K562 (cell line): Measurements from ENCODE around the gene BBX. TPM values are rescaled to one million over a fixed set of nuclear protein-coding genes. Genes with fewer than 3 reads are reported as not detected.

Experiments
- MGA ChIP-seq: fragments of 450-650 bp; IDR thresholded peaks from 2 replicates; pipeline ENCODE4 v1.6.1; 2016; ENCODE audit warnings: mild to moderate bottlenecking, moderate library complexity
- polyA plus RNA-seq, 8 experiments: library from polyadenylated mRNA; depleted of rRNA in 4 of 8; stranded (reverse) in 5 of 8; unstranded in 3 of 8; fragments of >200 nt; fragmentation: Nextera tagmentation in 2 of 8; fragmentation: Illumina TruSeq in 1 of 8; extraction: Ambion mirVana in 2 of 8; extraction: Trizol in 1 of 8; gene quantifications; 2 replicates each; pipeline versions ENCODE4 v1.2.1 to v1.2.3, GENCODE V29; 2011 to 2014; ENCODE audit warnings: inconsistent platforms in 1 of 8, missing spikeins in 1 of 8
- total RNA-seq, 7 experiments: library from RNA; depleted of rRNA in 6 of 7; stranded (reverse); fragments of >200 nt in 6 of 7; fragmentation: Illumina TruSeq in 2 of 7; extraction: Trizol in 2 of 7; gene quantifications; 2 replicates each; pipeline versions ENCODE4 v1.2.1 to v1.2.3, GENCODE V29; 2011 to 2021; ENCODE audit warnings: low replicate concordance in 1 of 7

BBX gene
- total and polyA plus RNA-seq, 9 of the 15 experiments (the other 6 are each of a cell fraction or from before 2014, with no cell fraction given): 4.9 to 19.5 (median 11.8) TPM

GRCh38 chr3:107845380-107846278 lies 322.9 kb downstream of the BBX start (continued):
- TF ChIP-seq MGA: no peak
